Thoracic aorta (tissue), 2 donors: Measurements from ENCODE around the gene IQSEC1. TPM values are rescaled to one million over a fixed set of nuclear protein-coding genes. Genes with fewer than 3 reads are reported as not detected.

Experiments used
- ATAC-seq: fragments of 150-250 bp; one replicate; pipeline ENCODE4 v1.8.0; 2017; ENCODE audit warnings: low read depth; ENCODE audit not compliant: insufficient number of reproducible peaks, low FRiP score
- DNase-seq: peaks from one replicate; pipeline ENCODE4 v3.0.0-alpha.2; 2020; ENCODE audit warnings: low spot score
- H3K27ac ChIP-seq, 2 donors: fragments of 200-600 bp; sonication (generic); 1 replicate in 1 of 2; 2 replicates in 1 of 2; pipeline ENCODE4 v1.5.1; 2016; ENCODE audit warnings: mild to moderate bottlenecking in 2 of 2, moderate library complexity in 2 of 2
- H3K27me3 ChIP-seq: fragments of 200-600 bp; sonication (generic); replicated peaks from 2 replicates; pipeline ENCODE4 v1.6.0; 2016; ENCODE audit warnings: mild to moderate bottlenecking; ENCODE audit not compliant: insufficient read depth
- H3K36me3 ChIP-seq: fragments of 200-600 bp; sonication (generic); one replicate; pipeline ENCODE4 v1.5.1; 2016
- H3K4me1 ChIP-seq, 2 donors: fragments of 200-600 bp; sonication (generic); 1 replicate in 1 of 2; 2 replicates in 1 of 2; pipeline versions ENCODE4 v1.5.1 to v1.6.0; 2016; ENCODE audit warnings: low read depth in 2 of 2, mild to moderate bottlenecking in 1 of 2; ENCODE audit not compliant: control insufficient read depth in 1 of 2
- H3K4me3 ChIP-seq: fragments of 200-600 bp; sonication (generic); 2 replicates; pipeline ENCODE4 v1.5.1; 2016; ENCODE audit warnings: mild to moderate bottlenecking
- H3K9me3 ChIP-seq: fragments of 200-600 bp; sonication (generic); 2 replicates; pipeline ENCODE4 v1.5.1; 2016
- CTCF ChIP-seq: fragments of 200-600 bp; sonication (generic); IDR thresholded peaks from one replicate; pipeline ENCODE4 v1.5.1; 2019; ENCODE audit warnings: antibody characterized with exemption
- total RNA-seq, 2 donors: library from RNA; depleted of rRNA; stranded (reverse); fragments of >200 nt; gene quantifications; one replicate each; pipeline versions ENCODE4 v1.1.0 to v1.2.3, GENCODE V29; 2016

The IQSEC1 gene
- total RNA-seq, 2 donors from 2014 or later: 93.6 to 121 TPM

- TF ChIP-seq CTCF: no peak
- Histone ChIP-seq H3K36me3 (no peaks in the 10 kb centered on the region), H3K4me1 (no peaks in the 10 kb centered on the region), H3K4me3 (no peak overlapping the region), H3K27ac (no peak overlapping the region), H3K9me3 (no peaks in the 10 kb centered on the region), H3K27me3 (no peaks in the 10 kb centered on the region)
- DNase-seq (no peak), ATAC-seq (no peak)
Observed at GRCh38 chr3:13042127-13042701, 31.0 kb downstream of the IQSEC1 start.

GRCh38 chr3:13041113-13041776 lies 32.0 kb downstream of the IQSEC1 start:
- no peaks in the 10 kb centered on the region for H3K36me3 ChIP-seq
- DNase-seq (no peak), ATAC-seq (no peak)
- no peak for TF ChIP-seq CTCF
- H3K27me3 ChIP-seq: no peaks in the 10 kb centered on the region
- H3K4me1 ChIP-seq: no peaks in the 10 kb centered on the region
- no peak overlapping the region for H3K27ac ChIP-seq
- no peak overlapping the region for H3K4me3 ChIP-seq
- H3K9me3 ChIP-seq: no peaks in the 10 kb centered on the region

GRCh38 chr3:13040361-13041074 lies 32.7 kb downstream of the IQSEC1 start:
- TF ChIP-seq CTCF: no peak
- Histone ChIP-seq H3K4me1 (no peaks in the 10 kb centered on the region), H3K36me3 (no peaks in the 10 kb centered on the region), H3K27ac (no peak overlapping the region), H3K27me3 (no peaks in the 10 kb centered on the region), H3K9me3 (no peaks in the 10 kb centered on the region), H3K4me3 (no peak overlapping the region)
- no peak for DNase-seq
- no peak for ATAC-seq

GRCh38 chr3:13039213-13039896 lies 33.9 kb downstream of the IQSEC1 start:
- Histone ChIP-seq H3K27me3 (no peaks in the 10 kb centered on the region), H3K9me3 (no peaks in the 10 kb centered on the region), H3K36me3 (no peaks in the 10 kb centered on the region), H3K4me1 (no peaks in the 10 kb centered on the region), H3K27ac (no peak overlapping the region), H3K4me3 (peak overlapping the region; percentile 53)
- no peak for ATAC-seq
- no peak for DNase-seq
- no peak for TF ChIP-seq CTCF
